SU-DHL-6 (cell line): Measurements from ENCODE around the gene CASQ2.

Experiments
- H2AFZ ChIP-seq: fragments of 200-600 bp; sonication (generic); 2 replicates; pipeline ENCODE4 v1.6.1; 2014; ENCODE audit warnings: low read depth, mild to moderate bottlenecking, moderate library complexity, mixed read lengths, antibody characterized with exemption, low read length; ENCODE audit not compliant: severe bottlenecking
- H3F3A ChIP-seq: fragments of 200-600 bp; shearing (Covaris generic); 2 replicates; pipeline ENCODE4 v1.6.0; 2016; ENCODE audit warnings: antibody characterized with exemption, mild to moderate bottlenecking; ENCODE audit not compliant: insufficient read depth
- H3K27ac ChIP-seq: fragments of 200-600 bp; sonication (generic); 2 replicates; pipeline ENCODE4 v1.5.1; 2016; ENCODE audit warnings: low read depth, mild to moderate bottlenecking, low read length, moderate library complexity, mixed read lengths
- H3K27me3 ChIP-seq: fragments of 200-600 bp; sonication (generic), shearing (Covaris generic); 2 replicates; pipeline ENCODE4 v1.6.0; 2014; ENCODE audit warnings: mild to moderate bottlenecking, low read length
- H3K36me3 ChIP-seq: fragments of 200-600 bp; sonication (generic); 2 replicates; pipeline ENCODE4 v1.6.1; 2014; ENCODE audit warnings: mild to moderate bottlenecking, low read length, mixed read lengths
- H3K4me2 ChIP-seq: fragments of 300-600, 200-600 bp; shearing (Covaris generic), sonication (generic); 2 replicates; pipeline ENCODE4 v1.6.0; 2014; ENCODE audit warnings: low read length, low read depth, mild to moderate bottlenecking; ENCODE audit not compliant: poor library complexity, severe bottlenecking
- H3K4me3 ChIP-seq: fragments of 200-600 bp; sonication (generic); 2 replicates; pipeline ENCODE4 v1.5.1; 2014; ENCODE audit warnings: antibody characterized with exemption, low read length, mild to moderate bottlenecking, mixed read lengths; ENCODE audit not compliant: insufficient read depth, poor library complexity, severe bottlenecking
- H3K79me2 ChIP-seq: fragments of 200-600 bp; sonication (generic); 2 replicates; pipeline ENCODE4 v1.6.1; 2014; ENCODE audit warnings: mild to moderate bottlenecking, low read length, moderate library complexity; ENCODE audit not compliant: insufficient read depth
- H3K9ac ChIP-seq: fragments of 200-600 bp; sonication (generic); 2 replicates; pipeline ENCODE4 v1.7.0; 2014; ENCODE audit warnings: mild to moderate bottlenecking, low read length
- H3K9me2 ChIP-seq: fragments of 200-600 bp; sonication (generic); replicated peaks from 2 replicates; pipeline ENCODE4 v1.6.1; 2014; ENCODE audit warnings: low read length; ENCODE audit not compliant: insufficient read depth
- H3K9me3 ChIP-seq: fragments of 200-600 bp; sonication (generic); 2 replicates; pipeline ENCODE4 v1.6.1; 2014; ENCODE audit warnings: low read length, mixed read lengths; ENCODE audit not compliant: insufficient read depth
- H4K20me1 ChIP-seq: fragments of 200-600 bp; sonication (generic); 2 replicates; pipeline ENCODE4 v1.6.1; 2014; ENCODE audit warnings: low read depth, mild to moderate bottlenecking, antibody characterized with exemption, low read length, moderate library complexity, mixed read lengths
- EZH2phosphoT487 ChIP-seq: fragments of 200-600 bp; sonication (generic), shearing (Covaris generic); conservative IDR thresholded peaks from 2 replicates; pipeline ENCODE4 v1.6.1; 2018; ENCODE audit warnings: mild to moderate bottlenecking, antibody characterized with exemption, low read length, moderate library complexity, mixed read lengths
- TF ChIP-seq, protein P1 (sequence below): fragments of 200-600 bp; sonication (generic); IDR thresholded peaks from one replicate; pipeline ENCODE4 v1.5.1; 2017; ENCODE audit warnings: antibody characterized with exemption, mild to moderate bottlenecking, low read length, moderate library complexity; ENCODE audit not compliant: insufficient read depth, poor library complexity, severe bottlenecking

Gene CASQ2

DNA sequence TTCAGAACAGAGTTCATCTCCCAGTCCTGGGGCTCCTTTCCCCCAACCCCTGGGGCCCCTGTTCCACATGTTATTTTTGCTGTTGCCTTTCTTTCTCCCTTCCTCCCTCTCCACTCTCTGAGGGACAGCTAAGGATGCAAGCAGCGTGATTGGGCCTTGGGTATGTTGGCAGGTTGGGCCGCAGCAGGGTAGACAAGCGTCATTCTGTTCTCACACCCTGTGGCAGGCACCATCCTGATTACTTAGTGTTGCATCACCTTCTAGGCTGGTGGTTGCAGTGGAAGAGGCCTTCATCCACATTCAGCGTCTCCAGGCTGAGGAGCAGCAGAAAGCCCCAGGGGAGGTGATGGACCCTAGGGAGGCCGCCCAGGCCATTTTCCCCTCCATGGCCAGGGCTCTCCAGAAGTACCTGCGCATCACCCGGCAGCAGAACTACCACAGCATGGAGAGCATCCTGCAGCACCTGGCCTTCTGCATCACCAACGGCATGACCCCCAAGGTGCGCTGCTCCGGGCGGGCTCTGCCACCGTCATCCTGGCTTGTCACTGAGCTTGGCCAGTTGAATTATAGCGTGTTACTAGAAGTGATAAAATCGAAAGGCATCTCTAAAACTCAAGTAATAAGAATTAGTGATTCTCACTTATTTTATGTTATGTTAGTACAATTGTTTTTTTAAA is 83.3 kb downstream of the CASQ2 start:
- Histone ChIP-seq H3K79me2 (no peaks in the 10 kb centered on the region), H2AFZ (no peak overlapping the region), H3K9me2 (no peaks in the 10 kb centered on the region), H3F3A (no peaks in the 10 kb centered on the region), H4K20me1 (no peaks in the 10 kb centered on the region), H3K4me2 (no peak overlapping the region), H3K4me3 (no peak overlapping the region), H3K36me3 (no peaks in the 10 kb centered on the region), H3K9me3 (no peaks in the 10 kb centered on the region), H3K27ac (no peak overlapping the region), H3K27me3 (no peaks in the 10 kb centered on the region), H3K9ac (no peak overlapping the region)
- TF ChIP-seq EZH2phosphoT487, result no peak
- TF ChIP-seq, protein P1, sequence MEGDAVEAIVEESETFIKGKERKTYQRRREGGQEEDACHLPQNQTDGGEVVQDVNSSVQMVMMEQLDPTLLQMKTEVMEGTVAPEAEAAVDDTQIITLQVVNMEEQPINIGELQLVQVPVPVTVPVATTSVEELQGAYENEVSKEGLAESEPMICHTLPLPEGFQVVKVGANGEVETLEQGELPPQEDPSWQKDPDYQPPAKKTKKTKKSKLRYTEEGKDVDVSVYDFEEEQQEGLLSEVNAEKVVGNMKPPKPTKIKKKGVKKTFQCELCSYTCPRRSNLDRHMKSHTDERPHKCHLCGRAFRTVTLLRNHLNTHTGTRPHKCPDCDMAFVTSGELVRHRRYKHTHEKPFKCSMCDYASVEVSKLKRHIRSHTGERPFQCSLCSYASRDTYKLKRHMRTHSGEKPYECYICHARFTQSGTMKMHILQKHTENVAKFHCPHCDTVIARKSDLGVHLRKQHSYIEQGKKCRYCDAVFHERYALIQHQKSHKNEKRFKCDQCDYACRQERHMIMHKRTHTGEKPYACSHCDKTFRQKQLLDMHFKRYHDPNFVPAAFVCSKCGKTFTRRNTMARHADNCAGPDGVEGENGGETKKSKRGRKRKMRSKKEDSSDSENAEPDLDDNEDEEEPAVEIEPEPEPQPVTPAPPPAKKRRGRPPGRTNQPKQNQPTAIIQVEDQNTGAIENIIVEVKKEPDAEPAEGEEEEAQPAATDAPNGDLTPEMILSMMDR, result no peak

DNA sequence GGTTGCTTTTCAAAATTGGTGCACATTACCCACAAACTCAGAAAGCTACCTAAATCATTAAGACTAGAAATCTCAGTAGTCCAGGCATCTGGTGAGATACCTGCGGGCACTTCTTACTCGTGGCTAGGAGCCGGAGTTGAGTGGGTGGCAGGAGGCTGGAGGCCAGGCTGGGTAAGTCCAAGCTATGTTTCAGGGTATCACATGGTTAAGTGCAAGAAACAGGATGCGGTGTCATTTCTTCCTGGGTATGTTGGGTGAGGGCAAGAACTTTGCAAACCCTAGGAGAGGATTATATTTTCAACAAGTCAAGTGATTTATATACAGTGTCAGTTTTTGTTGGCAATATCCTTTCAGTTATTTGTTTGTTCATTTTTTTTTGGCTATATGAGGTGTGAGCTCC is 85.7 kb downstream of the CASQ2 start:
- no peaks in the 10 kb centered on the region for H3K36me3 ChIP-seq
- H3K9me2 ChIP-seq, result no peaks in the 10 kb centered on the region
- no peaks in the 10 kb centered on the region for H3K9me3 ChIP-seq
- no peaks in the 10 kb centered on the region for H3K27me3 ChIP-seq
- no peaks in the 10 kb centered on the region for H3F3A ChIP-seq
- H3K9ac ChIP-seq, result no peak overlapping the region
- H3K4me3 ChIP-seq, result no peak overlapping the region
- no peak overlapping the region for H3K27ac ChIP-seq
- no peak overlapping the region for H2AFZ ChIP-seq
- no peaks in the 10 kb centered on the region for H4K20me1 ChIP-seq
- H3K79me2 ChIP-seq, result no peaks in the 10 kb centered on the region
- H3K4me2 ChIP-seq, result no peak overlapping the region
- TF ChIP-seq, protein P1, result no peak
- TF ChIP-seq EZH2phosphoT487, result no peak

DNA sequence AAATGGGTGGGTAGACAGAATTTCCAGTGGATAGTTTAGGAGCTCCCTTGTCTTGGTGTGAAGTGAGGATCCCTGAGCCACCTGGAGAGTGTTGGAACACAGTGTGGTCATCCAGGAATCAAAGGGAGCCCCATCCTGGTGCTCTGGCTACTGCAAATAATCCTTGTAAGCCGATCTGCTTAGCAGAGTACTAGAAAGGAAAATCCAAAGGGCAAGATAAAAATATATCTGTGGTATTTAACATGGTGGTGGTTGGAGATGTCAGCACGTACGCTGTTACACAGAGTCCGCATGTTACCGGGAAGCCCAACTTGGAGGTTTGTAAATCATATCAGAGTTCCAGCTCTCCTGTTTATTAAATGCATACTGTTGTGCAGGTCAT is 87.8 kb downstream of the CASQ2 start:
- no peak overlapping the region for H3K27ac ChIP-seq
- TF ChIP-seq, protein P1, result no peak
- no peak for TF ChIP-seq EZH2phosphoT487
- H2AFZ ChIP-seq, result no peak overlapping the region
- H3K9ac ChIP-seq, result no peak overlapping the region
- H3K9me2 ChIP-seq, result no peaks in the 10 kb centered on the region
- no peaks in the 10 kb centered on the region for H3K36me3 ChIP-seq
- H4K20me1 ChIP-seq, result no peaks in the 10 kb centered on the region
- no peak overlapping the region for H3K4me3 ChIP-seq
- no peaks in the 10 kb centered on the region for H3K27me3 ChIP-seq
- no peaks in the 10 kb centered on the region for H3K9me3 ChIP-seq
- H3F3A ChIP-seq, result no peaks in the 10 kb centered on the region
- no peak overlapping the region for H3K4me2 ChIP-seq
- H3K79me2 ChIP-seq, result no peaks in the 10 kb centered on the region
